ENCODE results near the gene ZRANB3.

Gene ZRANB3

DNA sequence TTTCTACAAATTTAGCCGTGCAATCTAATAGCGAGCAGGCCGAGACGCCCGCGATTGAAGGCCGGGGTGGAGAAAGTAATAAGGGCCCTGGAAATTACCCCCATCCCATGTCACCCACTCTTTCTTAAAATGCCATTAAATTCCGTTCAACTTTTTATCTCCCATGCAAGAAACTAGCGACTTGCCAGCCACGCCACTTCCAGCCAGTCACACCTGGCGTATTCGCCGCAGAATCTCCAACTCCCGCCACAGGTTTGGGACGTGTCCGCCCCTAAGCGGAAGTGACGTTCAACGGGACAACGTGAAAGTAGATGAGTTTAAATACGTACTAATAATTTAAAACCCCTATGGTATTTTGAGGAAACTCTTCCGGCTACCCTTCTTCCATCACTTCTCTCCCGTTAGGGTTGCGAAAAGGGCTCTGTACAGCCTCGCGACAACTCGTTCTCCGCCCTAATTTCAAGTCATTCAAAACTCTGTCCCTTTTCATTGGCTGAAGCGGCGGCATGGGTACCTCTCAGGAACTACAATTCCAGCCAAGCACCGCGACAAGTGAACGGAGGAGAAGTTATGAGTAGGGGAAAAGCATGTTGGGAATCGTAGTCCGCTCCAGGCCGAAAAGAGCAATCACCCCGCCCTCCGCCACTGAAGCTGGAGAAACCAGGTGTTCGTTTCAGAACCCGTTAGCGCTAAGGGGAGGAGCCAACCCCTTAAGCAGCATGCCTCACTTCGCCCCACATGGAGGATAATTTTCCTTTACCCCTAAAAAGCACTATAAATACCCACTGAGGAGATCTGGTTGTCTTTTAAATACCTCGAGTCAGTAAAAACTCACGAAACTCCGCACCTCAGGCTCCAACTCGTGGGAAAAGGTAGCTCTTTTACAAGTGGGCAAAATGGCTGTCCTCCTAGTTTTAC is at the start of gene ZRANB3:
TSS of gene ZRANB3 (minus strand) at position 906 of the 918 bp plus-strand sequence.
- Histone ChIP-seq H3K79me2 (ENCODE audit: insufficient read depth, low read length) (peaks cover 67% of the 10 kb centered on the region), H3K9me2 (replicated peaks; ENCODE audit: low read depth, low read length) (no peaks in the 10 kb centered on the region), H4K20me1 (ENCODE audit: insufficient read depth, low read length, poor library complexity, severe bottlenecking) (peaks cover 37% of the 10 kb centered on the region), H3K4me2 (ENCODE audit: low read depth, low read length, poor library complexity, severe bottlenecking) (peak within 1 kb of the TSS; percentile 70), H2AFZ (ENCODE audit: low read length) (peak within 1 kb of the TSS; percentile 93), H3K27me3 (ENCODE audit: insufficient read depth, low read length, poor library complexity, severe bottlenecking) (no peaks in the 10 kb centered on the region), H3F3A (ENCODE audit: low read depth) (no peaks in the 10 kb centered on the region; the same call in 1 of the 2 replicates), H3K4me3 (ENCODE audit: low read length, poor library complexity, severe bottlenecking) (peak within 1 kb of the TSS; percentile 80), H3K9ac (ENCODE audit: low read depth, low read length, poor library complexity, severe bottlenecking) (peak within 1 kb of the TSS; percentile 87), H3K4me1 (ENCODE audit: insufficient read depth, low read length, poor library complexity, severe bottlenecking) (peaks cover 47% of the 10 kb centered on the region), H3K9me3 (ENCODE audit: insufficient read depth, low read depth, low read length) (no peaks in the 10 kb centered on the region), H3K36me3 (ENCODE audit: insufficient read depth, low read length) (no peaks in the 10 kb centered on the region)
- TF ChIP-seq EZH2phosphoT487 (IDR thresholded peaks at IDR 0.05; ENCODE audit: borderline replicate concordance) (no peak), CTCF (conservative IDR thresholded peaks at IDR 0.05; ENCODE audit: low read length) (no peak)

DNA sequence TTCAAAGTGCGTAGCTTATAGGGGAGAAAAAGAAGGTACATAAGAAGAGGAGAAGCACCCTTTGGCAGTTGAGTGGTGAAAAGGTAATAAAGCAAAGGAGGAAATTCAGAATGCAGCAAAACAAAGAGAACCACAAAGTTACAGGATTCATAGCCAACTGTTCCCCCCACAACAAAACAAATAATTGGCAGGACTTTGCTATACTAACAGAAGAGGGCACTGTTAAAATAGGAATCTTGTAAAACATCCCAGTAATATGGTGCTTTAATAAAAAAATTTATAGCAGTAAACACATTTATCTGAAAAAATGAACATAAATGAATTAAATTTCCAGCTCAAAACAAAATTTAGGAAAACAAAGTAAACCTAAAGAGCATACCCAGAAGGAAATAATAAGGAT is 42.6 kb upstream of the ZRANB3 start:
- Histone ChIP-seq H3K4me3 (ENCODE audit: low read length, poor library complexity, severe bottlenecking) (no peak overlapping the region), H3K27me3 (ENCODE audit: insufficient read depth, low read length, poor library complexity, severe bottlenecking) (no peaks in the 10 kb centered on the region), H3K79me2 (ENCODE audit: insufficient read depth, low read length) (peaks cover 20% of the 10 kb centered on the region), H3K36me3 (ENCODE audit: insufficient read depth, low read length) (peaks cover 2% of the 10 kb centered on the region; the same call in 1 of the 2 replicates), H3K9me3 (ENCODE audit: insufficient read depth, low read depth, low read length) (no peaks in the 10 kb centered on the region), H3K9me2 (replicated peaks; ENCODE audit: low read depth, low read length) (no peaks in the 10 kb centered on the region), H2AFZ (ENCODE audit: low read length) (no peak overlapping the region), H3K4me1 (ENCODE audit: insufficient read depth, low read length, poor library complexity, severe bottlenecking) (no peaks in the 10 kb centered on the region), H3F3A (ENCODE audit: low read depth) (no peaks in the 10 kb centered on the region), H3K9ac (ENCODE audit: low read depth, low read length, poor library complexity, severe bottlenecking) (no peak overlapping the region), H4K20me1 (ENCODE audit: insufficient read depth, low read length, poor library complexity, severe bottlenecking) (peaks cover 8% of the 10 kb centered on the region), H3K4me2 (ENCODE audit: low read depth, low read length, poor library complexity, severe bottlenecking) (no peak overlapping the region)
- TF ChIP-seq CTCF (conservative IDR thresholded peaks at IDR 0.05; ENCODE audit: low read length) (peak; percentile 54), EZH2phosphoT487 (IDR thresholded peaks at IDR 0.05; ENCODE audit: borderline replicate concordance) (no peak)

- H4K20me1 ChIP-seq (ENCODE audit: insufficient read depth, low read length, poor library complexity, severe bottlenecking): peaks cover 15% of the 10 kb centered on the region
- peaks cover 35% of the 10 kb centered on the region for H3K79me2 ChIP-seq (ENCODE audit: insufficient read depth, low read length)
- no peaks in the 10 kb centered on the region for H3K27me3 ChIP-seq (ENCODE audit: insufficient read depth, low read length, poor library complexity, severe bottlenecking)
- H3F3A ChIP-seq (ENCODE audit: low read depth): no peaks in the 10 kb centered on the region
- TF ChIP-seq EZH2phosphoT487 (IDR thresholded peaks at IDR 0.05; ENCODE audit: borderline replicate concordance) (no peak), CTCF (conservative IDR thresholded peaks at IDR 0.05; ENCODE audit: low read length) (no peak)
- no peaks in the 10 kb centered on the region for H3K9me2 ChIP-seq (replicated peaks; ENCODE audit: low read depth, low read length)
- H3K4me3 ChIP-seq (ENCODE audit: low read length, poor library complexity, severe bottlenecking): no peak overlapping the region
- H3K36me3 ChIP-seq (ENCODE audit: insufficient read depth, low read length): peaks cover 2% of the 10 kb centered on the region; the same call in 1 of the 2 replicates
- H3K9ac ChIP-seq (ENCODE audit: low read depth, low read length, poor library complexity, severe bottlenecking): no peak overlapping the region
- no peaks in the 10 kb centered on the region for H3K9me3 ChIP-seq (ENCODE audit: insufficient read depth, low read depth, low read length)
- H3K4me2 ChIP-seq (ENCODE audit: low read depth, low read length, poor library complexity, severe bottlenecking): no peak overlapping the region
- no peak overlapping the region for H2AFZ ChIP-seq (ENCODE audit: low read length)
- no peaks in the 10 kb centered on the region for H3K4me1 ChIP-seq (ENCODE audit: insufficient read depth, low read length, poor library complexity, severe bottlenecking)
Measured at GRCh38 chr2:135570884-135571283, 39.9 kb upstream of the ZRANB3 start.
